Endodermal cell (in vitro differentiated cells): ENCODE measurements around the gene GADL1. TPM values are rescaled to one million over a fixed set of nuclear protein-coding genes. Genes with fewer than 3 reads are reported as not detected.

Experiments
- DNase-seq: peaks from one replicate; pipeline ENCODE4 v3.0.0-alpha.2; 2017
- H3K27ac ChIP-seq: 2 replicates; pipeline ENCODE4 v1.5.1; 2013; ENCODE audit warnings: mild to moderate bottlenecking, low read depth, low read length, moderate library complexity
- H3K27me3 ChIP-seq: 2 replicates; pipeline ENCODE4 v1.6.1; 2013; ENCODE audit warnings: mild to moderate bottlenecking, low read length, moderate library complexity; ENCODE audit not compliant: insufficient read depth, control insufficient read depth, poor library complexity, severe bottlenecking
- H3K36me3 ChIP-seq: 2 replicates; pipeline ENCODE4 v1.7.0; 2013; ENCODE audit warnings: mild to moderate bottlenecking, low read length, moderate library complexity; ENCODE audit not compliant: control insufficient read depth, insufficient read depth
- H3K4me1 ChIP-seq: one replicate; pipeline ENCODE4 v1.7.0; 2013; ENCODE audit warnings: low read length; ENCODE audit not compliant: control insufficient read depth, insufficient read depth
- H3K4me3 ChIP-seq: 2 replicates; pipeline ENCODE4 v1.5.1; 2013; ENCODE audit warnings: mild to moderate bottlenecking, low read length, moderate library complexity
- H3K9ac ChIP-seq: 2 replicates; pipeline ENCODE4 v1.6.1; 2013; ENCODE audit warnings: mild to moderate bottlenecking, low read length, moderate library complexity; ENCODE audit not compliant: poor library complexity, severe bottlenecking; ENCODE audit errors: extremely low read depth
- H3K9me3 ChIP-seq: 2 replicates; pipeline ENCODE4 v1.6.1; 2013; ENCODE audit warnings: mild to moderate bottlenecking, low read length, moderate library complexity; ENCODE audit not compliant: control insufficient read depth
- H3K27ac Mint-ChIP-seq: 2 replicates; pipeline ENCODE4 v1.8.0; 2020; ENCODE audit warnings: mixed read lengths
- H3K27me3 Mint-ChIP-seq: 2 replicates; pipeline ENCODE4 v1.8.0; 2021; ENCODE audit warnings: mild to moderate bottlenecking, mixed read lengths; ENCODE audit not compliant: insufficient read depth
- H3K36me3 Mint-ChIP-seq: 2 replicates; pipeline ENCODE4 v1.8.0; 2020; ENCODE audit warnings: low read depth, mixed read lengths
- H3K4me1 Mint-ChIP-seq: 2 replicates; pipeline ENCODE4 v1.8.0; 2020; ENCODE audit warnings: mixed read lengths
- H3K4me3 Mint-ChIP-seq: 2 replicates; pipeline ENCODE4 v1.8.0; 2020; ENCODE audit warnings: mild to moderate bottlenecking, moderate library complexity, mixed read lengths
- H3K9me3 Mint-ChIP-seq: 2 replicates; pipeline ENCODE4 v1.8.0; 2020; ENCODE audit warnings: mild to moderate bottlenecking, mixed read lengths
- CTCF ChIP-seq: fragments of 200-600 bp; sonication (generic); conservative IDR thresholded peaks from 2 replicates; pipeline ENCODE4 v1.5.0; 2021; ENCODE audit warnings: antibody characterized with exemption, mild to moderate bottlenecking
- WGBS, 2 experiments: methylation state at CpG; one replicate each; pipeline versions ENCODE4 v1.1.5 to v1.1.7; 2013; ENCODE audit warnings: missing lambda C conversion rate in 2 of 2, mixed read lengths in 1 of 2; ENCODE audit not compliant: insufficient coverage in 1 of 2, insufficient read length in 1 of 2; 5-methylcytosine and 5-hydroxymethylcytosine counted together
- total RNA-seq, 2 donors: library from RNA; stranded (reverse); fragmentation: NEBNext Ultra II Directional in 1 of 2; extraction: Animal tissue kit (Norgen Biotek cat#: 25700) in 1 of 2; gene quantifications; 2 replicates in 1 of 2; 3 replicates in 1 of 2; pipeline ENCODE4 v1.2.1, GENCODE V29; 2021

Gene GADL1
- total RNA-seq, 2 donors from 2014 or later: 0.11 TPM; not detected in 1

DNA sequence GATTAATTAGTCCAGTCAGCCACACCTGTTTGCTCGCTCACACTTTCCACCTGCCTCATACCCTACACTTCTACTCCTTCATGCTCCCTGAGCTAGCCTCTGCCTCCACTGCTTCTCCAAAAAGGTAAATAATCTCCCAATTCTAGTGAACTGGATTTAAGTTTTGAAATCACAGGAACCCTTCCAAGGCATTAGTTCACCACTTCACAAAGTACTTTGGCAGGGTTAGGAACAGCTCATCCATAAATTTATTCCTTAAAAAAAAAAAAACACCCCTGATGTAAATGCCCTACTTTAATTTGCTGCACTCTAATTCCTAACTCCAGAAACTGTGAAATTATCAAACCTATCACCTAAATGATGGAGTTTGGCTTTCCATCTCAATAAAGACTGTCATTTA lies 58.3 kb downstream of the GADL1 start:
- Histone ChIP-seq H3K4me1 (no peaks in the 10 kb centered on the region), H3K36me3 (no peaks in the 10 kb centered on the region), H3K4me3 (no peak overlapping the region), H3K9me3 (no peaks in the 10 kb centered on the region), H3K27me3 (no peaks in the 10 kb centered on the region), H3K27ac (no peak overlapping the region), H3K9ac (no peak overlapping the region)
- peaks cover 7% of the 10 kb centered on the region for H3K4me1 Mint-ChIP-seq
- H3K27ac Mint-ChIP-seq: no peak overlapping the region
- DNase-seq: no peak
- H3K36me3 Mint-ChIP-seq: no peaks in the 10 kb centered on the region
- H3K27me3 Mint-ChIP-seq: no peaks in the 10 kb centered on the region
- H3K4me3 Mint-ChIP-seq: no peak overlapping the region
- H3K9me3 Mint-ChIP-seq: no peaks in the 10 kb centered on the region
- 98% methylated on average over 1 of the region's 1 CpG; no CpG with 5 or more reads in 1 of the 2 experiments for WGBS, 2 experiments
- TF ChIP-seq CTCF: no peak

DNA sequence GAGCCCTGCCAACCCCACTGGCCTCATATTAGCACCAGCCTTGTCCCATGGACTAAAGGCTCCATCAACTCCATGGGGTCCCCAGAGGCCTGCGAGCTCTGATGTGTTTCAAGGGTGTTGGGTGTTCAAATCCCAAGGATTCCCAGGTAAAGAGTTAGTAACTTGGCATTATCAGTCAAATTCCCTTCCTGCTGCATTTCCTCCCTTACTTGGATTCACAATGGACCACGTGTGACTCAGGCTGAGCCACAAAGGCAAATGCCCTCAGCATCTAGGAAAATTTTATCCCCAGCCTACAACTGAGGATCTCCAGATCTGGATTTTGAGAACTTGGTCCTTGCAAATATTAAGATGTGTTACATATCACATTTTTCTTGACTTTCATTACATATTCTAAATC lies 58.8 kb downstream of the GADL1 start:
- DNase-seq: no peak
- no peak overlapping the region for H3K4me3 Mint-ChIP-seq

DNA sequence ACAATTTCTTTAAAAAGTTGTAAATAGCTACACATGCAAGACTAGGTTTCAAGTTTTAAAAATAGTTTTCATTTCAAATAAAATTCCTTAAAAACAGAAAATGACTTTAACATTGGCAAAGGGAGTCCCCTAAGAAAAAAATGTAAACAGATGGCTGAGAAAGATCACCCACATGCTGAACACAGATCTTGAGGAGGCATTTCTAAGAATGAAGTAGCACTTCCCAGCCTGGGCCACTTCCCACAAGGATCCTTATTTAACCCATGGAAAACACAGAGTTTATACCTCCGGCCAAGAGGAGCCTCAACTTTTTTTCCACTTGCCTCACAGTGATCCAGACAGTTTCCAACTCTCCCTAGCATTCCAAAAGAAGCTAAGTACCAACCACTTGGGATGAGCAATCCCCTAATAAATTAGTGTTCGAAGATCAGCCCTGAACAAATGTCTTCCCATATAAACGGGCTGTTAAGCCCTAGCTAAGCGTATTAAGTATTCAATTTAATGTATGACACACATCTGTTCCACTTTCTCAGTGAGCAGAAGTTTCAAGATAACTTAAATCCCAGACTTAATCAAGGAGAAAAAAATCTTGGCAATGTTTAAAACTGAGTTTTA lies 61.4 kb downstream of the GADL1 start:
- no peaks in the 10 kb centered on the region for H3K27me3 Mint-ChIP-seq

More for the DNA sequence above, 58.8 kb downstream of the GADL1 start:
- Histone ChIP-seq H3K36me3 (no peaks in the 10 kb centered on the region), H3K9me3 (no peaks in the 10 kb centered on the region), H3K27me3 (no peaks in the 10 kb centered on the region), H3K4me1 (no peaks in the 10 kb centered on the region), H3K27ac (no peak overlapping the region), H3K9ac (no peak overlapping the region), H3K4me3 (no peak overlapping the region)
- WGBS, 2 experiments: 63 to 80% methylated on average over 1 to 2 of the region's 2 CpGs
- Mint-ChIP-seq H3K27me3 (no peaks in the 10 kb centered on the region), H3K27ac (no peak overlapping the region), H3K4me1 (peaks cover 7% of the 10 kb centered on the region), H3K9me3 (no peaks in the 10 kb centered on the region), H3K36me3 (no peaks in the 10 kb centered on the region)
- no peak for TF ChIP-seq CTCF

More for the DNA sequence above, 61.4 kb downstream of the GADL1 start:
- H3K4me3 Mint-ChIP-seq: no peak overlapping the region
- no peak overlapping the region for H3K27ac ChIP-seq
- H3K4me1 ChIP-seq: no peaks in the 10 kb centered on the region
- DNase-seq: no peak
- WGBS, 2 experiments: 91 to 100% methylated on average over 3 to 4 of the region's 4 CpGs
- H3K36me3 Mint-ChIP-seq: no peaks in the 10 kb centered on the region
- no peaks in the 10 kb centered on the region for H3K36me3 ChIP-seq
- no peak for TF ChIP-seq CTCF
- H3K27me3 ChIP-seq: no peaks in the 10 kb centered on the region
- peaks cover 7% of the 10 kb centered on the region for H3K4me1 Mint-ChIP-seq
- no peak overlapping the region for H3K9ac ChIP-seq
- no peak overlapping the region for H3K4me3 ChIP-seq
- H3K27ac Mint-ChIP-seq: no peak overlapping the region
- H3K9me3 ChIP-seq: no peaks in the 10 kb centered on the region
- H3K9me3 Mint-ChIP-seq: no peaks in the 10 kb centered on the region
